Ishikawa (cell line): ENCODE data around the gene GPBP1L1.

Experiments used
- CREB1 ChIP-seq: IDR thresholded peaks from 2 replicates; pipeline ENCODE4 v1.6.1; 2012; ENCODE audit warnings: low read depth
- EP300 ChIP-seq: IDR thresholded peaks from 2 replicates; pipeline ENCODE4 v1.6.1; 2012; ENCODE audit warnings: borderline replicate concordance
- MAX ChIP-seq: IDR thresholded peaks from 2 replicates; pipeline ENCODE4 v1.6.1; 2012
- NFIC ChIP-seq: IDR thresholded peaks from 2 replicates; pipeline ENCODE4 v1.6.1; 2012
- RAD21 ChIP-seq: IDR thresholded peaks from 2 replicates; pipeline ENCODE4 v1.6.1; 2012; ENCODE audit warnings: low read depth
- REST ChIP-seq: IDR thresholded peaks from 2 replicates; pipeline ENCODE4 v1.6.1; 2012; ENCODE audit warnings: low read depth, mild to moderate bottlenecking
- TAF1 ChIP-seq: IDR thresholded peaks from 2 replicates; pipeline ENCODE4 v1.6.1; 2012; ENCODE audit warnings: low read depth, mild to moderate bottlenecking
- TEAD4 ChIP-seq: IDR thresholded peaks from 2 replicates; pipeline ENCODE4 v1.6.1; 2012
- YY1 ChIP-seq: IDR thresholded peaks from 2 replicates; pipeline ENCODE4 v1.6.1; 2012; ENCODE audit warnings: low read depth
- ZBTB7A ChIP-seq: IDR thresholded peaks from 2 replicates; pipeline ENCODE4 v1.6.1; 2012; ENCODE audit warnings: low read depth

Gene GPBP1L1

GRCh38 chr1:45583666-45584350 lies 102.5 kb downstream of the GPBP1L1 start, which contains the start of gene NASP:
Gene NASP, plus strand, starts transcription at chr1:45584041. Its CDS starts 106 bp downstream, at chr1:45584147.
- TF ChIP-seq CREB1 (no peak), RAD21 (no peak), TEAD4 (no peak), REST (no peak), ZBTB7A (peak; percentile 77), MAX (no peak; the same call in 1 of the 2 replicates), YY1 (peak; percentile 82; the same call in 1 of the 2 replicates), EP300 (0 out of 2 replicates have a peak, but pooled peaks have one; percentile 21), TAF1 (peak; percentile 82), NFIC (peak; percentile 22; the same call in 1 of the 2 replicates)

GRCh38 chr1:45583264-45583665 lies 103.1 kb downstream of the GPBP1L1 start:
- TF ChIP-seq YY1 (no peak), REST (no peak), NFIC (no peak), CREB1 (peak; percentile 90), RAD21 (no peak)
